Tibial nerve (tissue), 3 donors: Measurements from ENCODE around the gene SLC27A2.

Experiments used
- POLR2A ChIP-seq, 2 donors: fragments of 450-650 bp; IDR thresholded peaks; one replicate each; pipeline ENCODE4 v1.6.1; 2017; ENCODE audit warnings: antibody characterized with exemption in 2 of 2, mild to moderate bottlenecking in 2 of 2, moderate library complexity in 2 of 2
- TF ChIP-seq, protein P1 (sequence below), 5 experiments: fragments of 200-600 bp in 3 of 5; fragments of 450-650 bp in 2 of 5; sonication (generic) in 3 of 5; IDR thresholded peaks; one replicate each; pipeline ENCODE4 v1.5.1; 2016 to 2019; ENCODE audit warnings: antibody characterized with exemption in 5 of 5, mild to moderate bottlenecking in 3 of 5, moderate library complexity in 2 of 5

GRCh38 chr15:50141856-50142255 is 40.1 kb upstream of the SLC27A2 start:
- TF ChIP-seq, protein P1, sequence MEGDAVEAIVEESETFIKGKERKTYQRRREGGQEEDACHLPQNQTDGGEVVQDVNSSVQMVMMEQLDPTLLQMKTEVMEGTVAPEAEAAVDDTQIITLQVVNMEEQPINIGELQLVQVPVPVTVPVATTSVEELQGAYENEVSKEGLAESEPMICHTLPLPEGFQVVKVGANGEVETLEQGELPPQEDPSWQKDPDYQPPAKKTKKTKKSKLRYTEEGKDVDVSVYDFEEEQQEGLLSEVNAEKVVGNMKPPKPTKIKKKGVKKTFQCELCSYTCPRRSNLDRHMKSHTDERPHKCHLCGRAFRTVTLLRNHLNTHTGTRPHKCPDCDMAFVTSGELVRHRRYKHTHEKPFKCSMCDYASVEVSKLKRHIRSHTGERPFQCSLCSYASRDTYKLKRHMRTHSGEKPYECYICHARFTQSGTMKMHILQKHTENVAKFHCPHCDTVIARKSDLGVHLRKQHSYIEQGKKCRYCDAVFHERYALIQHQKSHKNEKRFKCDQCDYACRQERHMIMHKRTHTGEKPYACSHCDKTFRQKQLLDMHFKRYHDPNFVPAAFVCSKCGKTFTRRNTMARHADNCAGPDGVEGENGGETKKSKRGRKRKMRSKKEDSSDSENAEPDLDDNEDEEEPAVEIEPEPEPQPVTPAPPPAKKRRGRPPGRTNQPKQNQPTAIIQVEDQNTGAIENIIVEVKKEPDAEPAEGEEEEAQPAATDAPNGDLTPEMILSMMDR (IDR thresholded peaks at IDR 0.05): no peak
- TF ChIP-seq POLR2A (IDR thresholded peaks at IDR 0.05): no peak
